SK-N-SH treated with all-trans-retinoic acid at 6 μM for 48 hours (cell line): ENCODE measurements around the gene GPC6.

Source experiments
- ATAC-seq: fragments of 200-7000 bp; cut with Tn5 transposase; 3 replicates; pipeline ENCODE4 v1.9.1; 2020; ENCODE audit warnings: mild to moderate bottlenecking, moderate library complexity
- ARNTL ChIP-seq: fragments of 450-650 bp; formaldehyde crosslinking; IDR thresholded peaks from 2 replicates; pipeline ENCODE4 v1.5.0; 2020; ENCODE audit warnings: low read depth, mild to moderate bottlenecking, moderate library complexity, borderline replicate concordance
- BACH2 ChIP-seq: fragments of 250-450 bp; sonication (Bioruptor Pico); IDR thresholded peaks from 2 replicates; pipeline ENCODE4 v1.9.0; 2021; ENCODE audit warnings: mild to moderate bottlenecking, borderline replicate concordance
- CREB5 ChIP-seq: fragments of 250-450 bp; sonication (Bioruptor Pico); IDR thresholded peaks from 2 replicates; pipeline ENCODE4 v1.5.1; 2020; ENCODE audit warnings: low read depth, mild to moderate bottlenecking, moderate library complexity
- CSDC2 ChIP-seq: fragments of 250-450 bp; sonication (Bioruptor Pico); IDR thresholded peaks from 2 replicates; pipeline ENCODE4 v1.5.0; 2020; ENCODE audit warnings: mild to moderate bottlenecking, moderate library complexity
- CSRNP3 ChIP-seq: fragments of 250-450 bp; sonication (Bioruptor Pico); IDR thresholded peaks from 2 replicates; pipeline ENCODE4 v1.5.1; 2021; ENCODE audit warnings: mild to moderate bottlenecking, moderate library complexity
- ESRRG ChIP-seq: fragments of 250-450 bp; sonication (Bioruptor Pico); IDR thresholded peaks from 2 replicates; pipeline ENCODE4 v1.6.1; 2021; ENCODE audit warnings: mild to moderate bottlenecking
- GLIS3 ChIP-seq: fragments of 250-450 bp; sonication (Bioruptor Pico); IDR thresholded peaks from 2 replicates; pipeline ENCODE4 v1.5.0; 2020; ENCODE audit warnings: mild to moderate bottlenecking, moderate library complexity
- ISL1 ChIP-seq: fragments of 250-450 bp; sonication (Bioruptor Pico); IDR thresholded peaks from 2 replicates; pipeline ENCODE4 v2.1.2; 2022; ENCODE audit warnings: mild to moderate bottlenecking, moderate library complexity
- OSR1 ChIP-seq: fragments of 250-450 bp; sonication (Bioruptor Pico); IDR thresholded peaks from 2 replicates; pipeline ENCODE4 v1.8.0; 2022; ENCODE audit warnings: moderate library complexity, mild to moderate bottlenecking, inconsistent platforms
- PATZ1 ChIP-seq: fragments of 250-450 bp; sonication (Bioruptor Pico); IDR thresholded peaks from 2 replicates; pipeline ENCODE4 v1.8.0; 2020; ENCODE audit warnings: mild to moderate bottlenecking, moderate library complexity, borderline replicate concordance
- POU6F1 ChIP-seq: fragments of 250-450 bp; sonication (Bioruptor Pico); IDR thresholded peaks from 2 replicates; pipeline ENCODE4 v1.8.0; 2021; ENCODE audit warnings: low read depth, mild to moderate bottlenecking, moderate library complexity, borderline replicate concordance
- PPARA ChIP-seq: fragments of 250-450 bp; sonication (Bioruptor Pico); IDR thresholded peaks from 2 replicates; pipeline ENCODE4 v1.5.0; 2020; ENCODE audit warnings: mild to moderate bottlenecking, borderline replicate concordance
- RARB ChIP-seq: fragments of 250-450 bp; sonication (Bioruptor Pico); IDR thresholded peaks from 2 replicates; pipeline ENCODE4 v1.8.0; 2021; ENCODE audit warnings: mild to moderate bottlenecking, moderate library complexity
- SNAI2 ChIP-seq: fragments of 250-450 bp; sonication (Bioruptor Pico); IDR thresholded peaks from 2 replicates; pipeline ENCODE4 v1.5.0; 2020; ENCODE audit warnings: mild to moderate bottlenecking, moderate library complexity
- TCF4 ChIP-seq: fragments of 250-450 bp; sonication (Bioruptor Pico); IDR thresholded peaks from 2 replicates; pipeline ENCODE4 v1.8.0; 2021; ENCODE audit warnings: mild to moderate bottlenecking, moderate library complexity, borderline replicate concordance
- TOX ChIP-seq: fragments of 250-450 bp; sonication (Bioruptor Pico); IDR thresholded peaks from 2 replicates; pipeline ENCODE4 v1.8.0; 2021; ENCODE audit warnings: mild to moderate bottlenecking, moderate library complexity, borderline replicate concordance
- TSHZ2 ChIP-seq: fragments of 250-450 bp; sonication (Bioruptor Pico); IDR thresholded peaks from 2 replicates; pipeline ENCODE4 v1.5.0; 2020; ENCODE audit warnings: mild to moderate bottlenecking, moderate library complexity
- ZC3H10 ChIP-seq: fragments of 250-450 bp; sonication (Bioruptor Pico); IDR thresholded peaks from 2 replicates; pipeline ENCODE4 v1.5.1; 2021; ENCODE audit warnings: mild to moderate bottlenecking, moderate library complexity
- ZFP3 ChIP-seq: fragments of 250-450 bp; sonication (Bioruptor Pico); IDR thresholded peaks from 2 replicates; pipeline ENCODE4 v1.5.0; 2020; ENCODE audit warnings: mild to moderate bottlenecking, moderate library complexity
- ZFP30 ChIP-seq: fragments of 450-650 bp; formaldehyde crosslinking; IDR thresholded peaks from 2 replicates; pipeline ENCODE4 v1.5.0; 2022; ENCODE audit warnings: mild to moderate bottlenecking, moderate library complexity
- ZNF565 ChIP-seq: fragments of 450-650 bp; formaldehyde crosslinking; conservative IDR thresholded peaks from 2 replicates; pipeline ENCODE4 v1.5.0; 2020; ENCODE audit warnings: low read depth, mild to moderate bottlenecking, moderate library complexity
- ZNF70 ChIP-seq: fragments of 450-650 bp; formaldehyde crosslinking; IDR thresholded peaks from 2 replicates; pipeline ENCODE4 v1.5.0; 2020; ENCODE audit warnings: mild to moderate bottlenecking, moderate library complexity
- ZNF8 ChIP-seq: fragments of 450-650 bp; formaldehyde crosslinking; IDR thresholded peaks from 2 replicates; pipeline ENCODE4 v1.5.0; 2020; ENCODE audit warnings: mild to moderate bottlenecking, moderate library complexity

GPC6 gene

DNA sequence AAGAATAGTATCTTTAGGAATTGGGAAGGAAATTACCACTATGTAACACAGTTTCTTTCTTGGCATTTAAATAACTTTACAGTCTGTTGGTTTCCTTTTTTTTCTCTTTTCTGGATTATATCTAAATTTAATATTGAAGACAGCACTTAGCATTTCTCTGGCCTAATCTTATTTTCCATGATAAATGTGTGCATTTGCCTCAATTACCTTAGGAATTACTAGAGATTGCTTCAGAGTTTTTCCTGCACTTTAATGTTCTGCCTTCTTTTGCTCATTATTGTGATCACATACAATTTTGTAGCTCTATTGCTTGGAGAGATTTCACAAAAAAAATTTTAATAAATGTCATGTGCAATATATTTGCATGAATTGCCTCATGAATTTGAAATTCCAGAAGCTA is 1227.7 kb downstream of the GPC6 start:
- ATAC-seq, result peak; percentile 54; the same call in 2 of the 3 replicates
- TF ChIP-seq CREB5 (CRISPR knock-in tag) (peak; percentile 93), ZNF565 (no peak), ZFP30 (CRISPR knock-in tag) (peak; percentile 14; the same call in 1 of the 2 replicates), ARNTL (no peak), CSDC2 (CRISPR knock-in tag) (no peak), ESRRG (peak; percentile 95), TCF4 (CRISPR knock-in tag) (peak; percentile 90), ISL1 (CRISPR knock-in tag) (peak; percentile 100), TOX (CRISPR knock-in tag) (no peak), BACH2 (CRISPR knock-in tag) (no peak), PATZ1 (CRISPR knock-in tag) (peak; percentile 88; the same call in 1 of the 2 replicates), ZFP3 (CRISPR knock-in tag) (peak; percentile 40; the same call in 1 of the 2 replicates), RARB (CRISPR knock-in tag) (no peak), ZNF70 (CRISPR knock-in tag) (no peak), SNAI2 (CRISPR knock-in tag) (peak; percentile 77), PPARA (no peak), ZNF8 (CRISPR knock-in tag) (peak; percentile 36; the same call in 1 of the 2 replicates), POU6F1 (CRISPR knock-in tag) (peak; percentile 92; the same call in 1 of the 2 replicates), GLIS3 (CRISPR knock-in tag) (peak; percentile 97), ZC3H10 (CRISPR knock-in tag) (peak; percentile 83), TSHZ2 (CRISPR knock-in tag) (peak; percentile 96), OSR1 (CRISPR knock-in tag) (no peak), CSRNP3 (peak; percentile 97)

GRCh38 chr13:94454906-94455305 is 1228.3 kb downstream of the GPC6 start:
- no peak; the same call in 2 of the 3 replicates for ATAC-seq
- TF ChIP-seq CSDC2 (CRISPR knock-in tag), result no peak
- no peak for TF ChIP-seq ESRRG
- TF ChIP-seq POU6F1 (CRISPR knock-in tag), result no peak
- no peak for TF ChIP-seq ZFP30 (CRISPR knock-in tag)
- no peak for TF ChIP-seq TCF4 (CRISPR knock-in tag)
- TF ChIP-seq TSHZ2 (CRISPR knock-in tag), result no peak
- no peak for TF ChIP-seq ZFP3 (CRISPR knock-in tag)
- no peak for TF ChIP-seq ISL1 (CRISPR knock-in tag)
- TF ChIP-seq SNAI2 (CRISPR knock-in tag), result no peak
- no peak for TF ChIP-seq BACH2 (CRISPR knock-in tag)
- TF ChIP-seq ZNF565, result no peak
- no peak for TF ChIP-seq ZC3H10 (CRISPR knock-in tag)
- no peak for TF ChIP-seq CREB5 (CRISPR knock-in tag)
- no peak for TF ChIP-seq ZNF70 (CRISPR knock-in tag)
